Common myeloid progenitor, CD34-positive (primary cell): ENCODE results near the gene SLC17A3.

Experiments
- CTCF ChIA-PET: fragments of 350-600 bp; sonication (Branson Sonifier 250); formaldehyde crosslinking; loops from one replicate; lab custom pipeline; 2021; ENCODE audit warnings: antibody characterized with exemption; lab: Charles Lee
- POLR2A ChIA-PET: fragments of 350-600 bp; sonication (Branson Sonifier 250); formaldehyde crosslinking; loops from one replicate; lab custom pipeline; 2021; ENCODE audit warnings: antibody characterized with exemption; lab: Charles Lee
- DNase-seq, 3 donors: peaks; one replicate each; pipeline versions ENCODE4 v3.0.0 to v3.0.0-alpha.2; 2013
- H3K27ac ChIP-seq, 2 experiments: 1 replicate in 1 of 2; 2 replicates in 1 of 2; pipeline ENCODE4 v1.7.0; 2013; ENCODE audit warnings: inconsistent platforms in 2 of 2, low read length in 2 of 2, mild to moderate bottlenecking in 2 of 2, low read depth in 1 of 2, moderate library complexity in 1 of 2; ENCODE audit not compliant: severe bottlenecking in 2 of 2, insufficient read depth in 1 of 2, poor library complexity in 1 of 2
- H3K27me3 ChIP-seq, 5 experiments: replicated peaks in 2 of 5; 1 replicate in 3 of 5; 2 replicates in 2 of 5; pipeline versions ENCODE4 v1.6.1 to v1.7.0; 2013; ENCODE audit warnings: low read length in 4 of 5, mild to moderate bottlenecking in 2 of 5, moderate library complexity in 2 of 5, inconsistent platforms in 1 of 5; ENCODE audit not compliant: insufficient read depth in 5 of 5, control insufficient read depth in 4 of 5
- H3K36me3 ChIP-seq, 4 experiments: 1 replicate in 2 of 4; 2 replicates in 2 of 4; pipeline versions ENCODE4 v1.6.1 to v1.7.0; 2013; ENCODE audit warnings: low read length in 3 of 4, control low read depth in 1 of 4, mild to moderate bottlenecking in 1 of 4; ENCODE audit not compliant: control insufficient read depth in 4 of 4, insufficient read depth in 4 of 4
- H3K4me1 ChIP-seq, 4 experiments: 1 replicate in 3 of 4; 2 replicates in 1 of 4; pipeline versions ENCODE4 v1.6.1 to v1.7.1; 2013; ENCODE audit warnings: low read length in 3 of 4, mild to moderate bottlenecking in 3 of 4, control low read depth in 1 of 4, inconsistent platforms in 1 of 4, moderate library complexity in 1 of 4; ENCODE audit not compliant: control insufficient read depth in 4 of 4, insufficient read depth in 4 of 4; ENCODE audit errors: control extremely low read depth in 1 of 4
- H3K4me3 ChIP-seq, 7 experiments: 1 replicate in 4 of 7; 2 replicates in 3 of 7; pipeline versions ENCODE4 v1.5.1 to v1.7.0; 2013; ENCODE audit warnings: mild to moderate bottlenecking in 7 of 7, low read length in 6 of 7, moderate library complexity in 6 of 7, inconsistent platforms in 2 of 7, low read depth in 2 of 7, control low read depth in 1 of 7; ENCODE audit not compliant: insufficient read depth in 4 of 7, control insufficient read depth in 1 of 7; ENCODE audit errors: extremely low read depth in 1 of 7
- H3K9me3 ChIP-seq, 5 experiments: 1 replicate in 4 of 5; 2 replicates in 1 of 5; pipeline versions ENCODE4 v1.6.1 to v1.7.1; 2013; ENCODE audit warnings: low read length in 4 of 5, mild to moderate bottlenecking in 2 of 5, inconsistent platforms in 1 of 5, low read depth in 1 of 5, moderate library complexity in 1 of 5; ENCODE audit not compliant: control insufficient read depth in 4 of 5, insufficient read depth in 2 of 5; ENCODE audit errors: control extremely low read depth in 1 of 5
- WGBS: methylation state at CpG from one replicate; pipeline ENCODE4 v1.1.5; 2013; ENCODE audit not compliant: insufficient coverage; 5-methylcytosine and 5-hydroxymethylcytosine counted together

Gene SLC17A3

GRCh38 chr6:25880601-25881000 lies 6.6 kb upstream of the SLC17A3 start:
- ChIA-PET CTCF (interaction anchor here (0.8 to 1.3 kb wide), 3 partner anchors 8 to 18 kb away, joined by 3 read pairs; no protein-coding TSS in a partner anchor), POLR2A (no interaction called here)
- no peaks in the 10 kb centered on the region for H3K36me3 ChIP-seq
- H3K27me3 ChIP-seq, result no peaks in the 10 kb centered on the region
- no peak overlapping the region for H3K4me3 ChIP-seq
- 100% methylated on average over 2 of the region's 4 CpGs for WGBS
- H3K9me3 ChIP-seq, result no peaks in the 10 kb centered on the region
- peaks cover 0 to 2% (median 0%) of the 10 kb centered on the region in 4 experiments for H3K4me1 ChIP-seq
- no peak for DNase-seq
- H3K27ac ChIP-seq, result no peak overlapping the region

GRCh38 chr6:25878721-25879322 lies 4.8 kb upstream of the SLC17A3 start:
- ChIA-PET CTCF (no interaction called here), POLR2A (no interaction called here)
- no peaks in the 10 kb centered on the region for H3K27me3 ChIP-seq
- no peak for DNase-seq
- H3K4me1 ChIP-seq, result peaks cover 0 to 6% (median 1%) of the 10 kb centered on the region in 4 experiments
- 100% methylated on average over 1 of the region's 2 CpGs for WGBS
- H3K27ac ChIP-seq, result no peak overlapping the region
- H3K9me3 ChIP-seq, result no peaks in the 10 kb centered on the region
- no peak overlapping the region for H3K4me3 ChIP-seq
- no peaks in the 10 kb centered on the region for H3K36me3 ChIP-seq

DNA sequence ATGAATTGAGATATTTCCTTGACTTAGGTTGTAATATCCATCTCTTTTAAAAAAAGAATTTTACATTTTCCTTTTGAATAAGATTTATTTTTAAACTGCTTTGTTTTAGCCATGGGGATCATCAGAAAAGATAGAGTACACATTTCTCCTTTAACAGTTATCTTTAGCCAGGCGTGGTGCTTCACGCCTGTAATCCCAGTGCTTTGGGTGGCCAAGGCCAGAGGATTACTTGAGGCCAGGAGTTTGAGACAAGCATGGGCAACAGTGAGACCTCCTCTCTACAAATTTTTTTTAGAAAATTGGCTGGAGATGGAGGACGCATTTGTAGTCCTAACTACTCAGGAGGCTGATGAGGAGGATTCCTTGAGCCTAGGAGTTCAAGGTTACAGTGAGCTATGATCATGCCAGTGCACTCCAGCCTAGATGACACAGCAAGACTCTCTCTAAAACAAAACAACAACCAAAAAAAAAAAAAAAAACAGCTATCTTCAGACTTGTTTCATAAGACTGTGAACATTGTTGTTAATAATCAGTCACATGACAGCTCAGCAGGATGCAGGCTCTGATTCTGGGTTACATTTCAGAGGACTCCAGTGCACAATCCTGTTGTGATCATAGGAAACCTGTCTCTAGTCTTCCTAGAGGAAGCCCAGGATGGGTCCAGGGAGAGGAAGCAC lies 2.0 kb upstream of the SLC17A3 start:
- ChIA-PET CTCF (interaction anchor here (1.1 to 1.2 kb wide), 2 partner anchors 10 to 11 kb away, joined by 3 read pairs; no protein-coding TSS in a partner anchor), POLR2A (interaction anchor here (0.5 kb wide), 1 partner anchor 77 kb away, joined by 3 read pairs; no protein-coding TSS in a partner anchor)
- Histone ChIP-seq H3K9me3 (no peaks in the 10 kb centered on the region), H3K4me1 (peaks cover 0 to 6% (median 0%) of the 10 kb centered on the region in 4 experiments), H3K27me3 (no peaks in the 10 kb centered on the region), H3K27ac (no peak overlapping the region), H3K36me3 (no peaks in the 10 kb centered on the region), H3K4me3 (no peak overlapping the region)
- WGBS, result 100% methylated on average over 2 of the region's 3 CpGs
- DNase-seq, result no peak

DNA sequence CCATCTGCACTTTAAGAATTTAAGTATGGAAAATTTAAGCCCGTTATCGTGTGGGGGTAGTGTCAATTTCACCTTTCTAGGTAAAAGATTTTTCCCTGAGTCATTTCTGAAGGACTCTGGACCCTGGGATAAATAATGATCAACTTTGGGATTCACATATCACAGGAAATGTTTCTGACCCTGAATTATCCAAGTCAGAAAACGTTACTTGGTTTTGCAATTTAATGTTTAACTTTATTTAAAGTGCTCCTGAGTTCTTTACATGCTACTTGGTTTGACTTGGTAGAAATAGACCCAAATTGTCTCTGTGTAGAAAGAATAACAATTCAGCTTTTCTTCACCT lies 1.5 kb upstream of the SLC17A3 start:
- Histone ChIP-seq H3K4me1 (peaks cover 0 to 6% (median 0%) of the 10 kb centered on the region in 4 experiments), H3K27ac (no peak overlapping the region), H3K36me3 (no peaks in the 10 kb centered on the region), H3K9me3 (no peaks in the 10 kb centered on the region), H3K27me3 (no peaks in the 10 kb centered on the region), H3K4me3 (no peak overlapping the region)
- ChIA-PET CTCF (interaction anchor here (1.2 kb wide), 1 partner anchor 11 kb away, joined by 3 read pairs; no protein-coding TSS in a partner anchor), POLR2A (no interaction called here)
- WGBS, result 100% methylated on average over 2 of the region's 3 CpGs
- DNase-seq, result no peak

- WGBS, result 100% methylated on average over 1 of the region's 3 CpGs
- Histone ChIP-seq H3K27ac (no peak overlapping the region), H3K9me3 (no peaks in the 10 kb centered on the region), H3K27me3 (no peaks in the 10 kb centered on the region), H3K4me3 (no peak overlapping the region), H3K36me3 (no peaks in the 10 kb centered on the region), H3K4me1 (peaks cover 0 to 6% (median 0%) of the 10 kb centered on the region in 4 experiments)
- POLR2A ChIA-PET, result no interaction called here
- CTCF ChIA-PET, result interaction anchor here (1.2 kb wide), 1 partner anchor 11 kb away, joined by 3 read pairs; no protein-coding TSS in a partner anchor
- no peak for DNase-seq
Measured at GRCh38 chr6:25874822-25875562, 949 bp upstream of the SLC17A3 start.

DNA sequence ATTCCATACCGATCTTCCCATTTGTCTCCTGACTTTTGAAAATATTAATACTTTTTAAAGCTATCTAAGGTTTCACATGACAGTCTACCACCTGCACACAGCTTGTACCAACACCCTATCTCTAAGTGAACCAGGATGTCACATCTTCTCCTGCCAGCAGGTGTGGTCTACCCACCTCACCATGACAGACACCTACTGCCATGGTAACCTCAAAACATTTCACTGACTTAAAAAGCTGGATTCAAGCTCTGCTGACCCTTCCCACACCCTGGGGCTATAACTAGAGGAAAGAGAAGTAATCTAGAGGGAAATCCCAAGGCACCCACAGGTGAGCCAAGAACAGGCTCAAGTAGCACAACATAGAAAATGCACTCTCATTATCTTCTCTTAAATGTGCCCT lies 1.2 kb downstream of the SLC17A3 start:
- no peak for DNase-seq
- ChIA-PET CTCF (interaction anchor here (1.1 kb wide), 1 partner anchor 83 kb away, joined by 3 read pairs; no protein-coding TSS in a partner anchor), POLR2A (no interaction called here)
- Histone ChIP-seq H3K4me1 (peaks cover 0 to 6% (median 0%) of the 10 kb centered on the region in 4 experiments), H3K9me3 (no peaks in the 10 kb centered on the region), H3K27ac (no peak overlapping the region), H3K36me3 (no peaks in the 10 kb centered on the region), H3K4me3 (no peak overlapping the region), H3K27me3 (no peaks in the 10 kb centered on the region)
- no CpG with 5 or more reads among the region's 1 CpG for WGBS
